AG20443 (cell line): ENCODE measurements around the gene MMP28.
"Not testable (repeated sequence)": the region's sequence is repeated elsewhere in the genome, so short reads cannot be mapped to it uniquely, and the experiment has no call there.

Source experiments
- DNase-seq: peaks from one replicate; pipeline ENCODE4 v3.0.0; 2012; ENCODE audit warnings: low spot score, mixed read lengths

The MMP28 gene

GRCh38 chr17:35765756-35766488 is 29.5 kb downstream of the MMP28 start:
- no peak for DNase-seq

- DNase-seq, result no peak
Observed at GRCh38 chr17:35765086-35765710, 30.2 kb downstream of the MMP28 start.

- peak; percentile 96 for DNase-seq
Observed at GRCh38 chr17:35764123-35764991, 31.1 kb downstream of the MMP28 start.

GRCh38 chr17:35763767-35764122 is 31.7 kb downstream of the MMP28 start:
- no peak for DNase-seq

GRCh38 chr17:35761601-35762000 is 33.8 kb downstream of the MMP28 start:
- no peak for DNase-seq

GRCh38 chr17:35760587-35760986 is 34.9 kb downstream of the MMP28 start, which contains the start of gene C17orf50:
C17orf50 (plus strand) TSS chr17:35760887; CDS start chr17:35760942, 55 bp downstream.
- DNase-seq, result no peak

- DNase-seq, result no peak
Observed at GRCh38 chr17:35757243-35757642, 38.2 kb downstream of the MMP28 start.

GRCh38 chr17:35752945-35753764 is 42.3 kb downstream of the MMP28 start, which contains the start of gene GAS2L2:
GAS2L2 (minus strand) TSS chr17:35753239; CDS start chr17:35752850, 389 bp downstream.
- DNase-seq, result peak; percentile 41

- no peak for DNase-seq
Observed at GRCh38 chr17:35752471-35752870, 43.0 kb downstream of the MMP28 start.

- DNase-seq, result not testable (repeated sequence)
Observed at GRCh38 chr17:35751541-35751940, 43.9 kb downstream of the MMP28 start.

GRCh38 chr17:35750526-35751395 is 44.7 kb downstream of the MMP28 start:
- DNase-seq, result no peak

- peak; percentile 69 for DNase-seq
Observed at GRCh38 chr17:35749560-35750412, 45.7 kb downstream of the MMP28 start.

- no peak for DNase-seq
Observed at GRCh38 chr17:35748979-35749378, 46.5 kb downstream of the MMP28 start.

GRCh38 chr17:35748341-35748841 is 47.0 kb downstream of the MMP28 start:
- no peak for DNase-seq

- DNase-seq, result peak; percentile 88
Observed at GRCh38 chr17:35747540-35748017, 47.9 kb downstream of the MMP28 start.

GRCh38 chr17:35745749-35746320 is 49.6 kb downstream of the MMP28 start:
- DNase-seq, result no peak

GRCh38 chr17:35745246-35745645 is 50.2 kb downstream of the MMP28 start:
- no peak for DNase-seq

GRCh38 chr17:35744830-35745229 is 50.6 kb downstream of the MMP28 start:
- DNase-seq, result no peak
